HG02943 (cell line): ENCODE results near the gene SLC17A1.

ENCODE experiments used
- ATAC-seq: cut with Tn5 transposase; IDR thresholded peaks from one replicate; pipeline ENCODE4 v1.9.1; 2021; ENCODE audit warnings: mild to moderate bottlenecking, low read depth, moderate library complexity; ENCODE audit not compliant: unreplicated experiment

SLC17A1 gene

GRCh38 chr6:25831532-25832306 lies at the start of gene SLC17A1:
SLC17A1 (minus strand) TSS chr6:25832052; CDS start chr6:25830557, 1,495 bp downstream.
- no peak for ATAC-seq

GRCh38 chr6:25880601-25881000 lies 48.7 kb upstream of the SLC17A1 start:
- ATAC-seq = no peak

- no peak for ATAC-seq
Observed at GRCh38 chr6:25878721-25879322, 47.0 kb upstream of the SLC17A1 start.

- no peak for ATAC-seq
Observed at GRCh38 chr6:25875926-25876602, 44.2 kb upstream of the SLC17A1 start.

GRCh38 chr6:25875563-25875905 lies 43.7 kb upstream of the SLC17A1 start:
- no peak for ATAC-seq

GRCh38 chr6:25874822-25875562 lies 43.1 kb upstream of the SLC17A1 start:
- ATAC-seq = no peak

- ATAC-seq = no peak
Observed at GRCh38 chr6:25874118-25874517, 42.3 kb upstream of the SLC17A1 start, which contains the start of gene SLC17A3. SLC17A3 (minus strand) TSS chr6:25874243; CDS start chr6:25868387, 5,856 bp downstream.

GRCh38 chr6:25872814-25873213 lies 41.0 kb upstream of the SLC17A1 start:
- no peak for ATAC-seq

GRCh38 chr6:25869840-25870239 lies 38.0 kb upstream of the SLC17A1 start:
- no peak for ATAC-seq

- no peak for ATAC-seq
Observed at GRCh38 chr6:25868436-25869183, 36.8 kb upstream of the SLC17A1 start.

- ATAC-seq = no peak
Observed at GRCh38 chr6:25866011-25866410, 34.2 kb upstream of the SLC17A1 start.

GRCh38 chr6:25863360-25863759 lies 31.5 kb upstream of the SLC17A1 start:
- no peak for ATAC-seq

GRCh38 chr6:25862199-25862598 lies 30.3 kb upstream of the SLC17A1 start:
- ATAC-seq = no peak

GRCh38 chr6:25852756-25853155 lies 20.9 kb upstream of the SLC17A1 start:
- ATAC-seq = no peak

- ATAC-seq = no peak
Observed at GRCh38 chr6:25851961-25852360, 20.1 kb upstream of the SLC17A1 start.

- ATAC-seq = no peak
Observed at GRCh38 chr6:25844518-25844917, 12.7 kb upstream of the SLC17A1 start.

- ATAC-seq = no peak
Observed at GRCh38 chr6:25842526-25842925, 10.7 kb upstream of the SLC17A1 start.

- no peak for ATAC-seq
Observed at GRCh38 chr6:25835442-25836283, 3.8 kb upstream of the SLC17A1 start.

GRCh38 chr6:25834950-25835349 lies 3.1 kb upstream of the SLC17A1 start:
- ATAC-seq = no peak
